ENCODE measurements around the gene MAPK10.

The MAPK10 gene

GRCh38 chr4:86058621-86059020 lies 301.2 kb downstream of the MAPK10 start:
- Histone ChIP-seq H3K27ac (no peak overlapping the region), H3K27me3 (ENCODE audit: insufficient read depth, low read depth, severe bottlenecking) (no peaks in the 10 kb centered on the region), H3K9me3 (ENCODE audit: severe bottlenecking) (no peaks in the 10 kb centered on the region), H3K4me3 (ENCODE audit: low read depth, low read length) (no peak overlapping the region), H3K36me3 (no peaks in the 10 kb centered on the region)
- no peak for TF ChIP-seq CTCF (IDR thresholded peaks at IDR 0.05; ENCODE audit: low read depth, low read length)
- no peak for DNase-seq

- no peaks in the 10 kb centered on the region for H3K27me3 ChIP-seq (ENCODE audit: insufficient read depth, low read depth, severe bottlenecking)
- H3K36me3 ChIP-seq, result no peaks in the 10 kb centered on the region
- no peak overlapping the region for H3K27ac ChIP-seq
- H3K9me3 ChIP-seq (ENCODE audit: severe bottlenecking), result no peaks in the 10 kb centered on the region
- no peak for DNase-seq
- H3K4me3 ChIP-seq (ENCODE audit: low read depth, low read length), result no peak overlapping the region
- no peak for TF ChIP-seq CTCF (IDR thresholded peaks at IDR 0.05; ENCODE audit: low read depth, low read length)
Observed at GRCh38 chr4:86055898-86056297, 304.0 kb downstream of the MAPK10 start.

GRCh38 chr4:86054286-86055032 lies 305.4 kb downstream of the MAPK10 start:
- H3K9me3 ChIP-seq (ENCODE audit: severe bottlenecking), result no peaks in the 10 kb centered on the region
- TF ChIP-seq CTCF (IDR thresholded peaks at IDR 0.05; ENCODE audit: low read depth, low read length), result no peak
- no peaks in the 10 kb centered on the region for H3K36me3 ChIP-seq
- no peak overlapping the region for H3K4me3 ChIP-seq (ENCODE audit: low read depth, low read length)
- no peak overlapping the region for H3K27ac ChIP-seq
- DNase-seq, result no peak
- no peaks in the 10 kb centered on the region for H3K27me3 ChIP-seq (ENCODE audit: insufficient read depth, low read depth, severe bottlenecking)

- H3K36me3 ChIP-seq, result no peaks in the 10 kb centered on the region
- no peak for DNase-seq
Observed at GRCh38 chr4:86050496-86050895, 309.4 kb downstream of the MAPK10 start.

GRCh38 chr4:86048426-86048825 lies 311.4 kb downstream of the MAPK10 start:
- Histone ChIP-seq H3K27me3 (ENCODE audit: insufficient read depth, low read depth, severe bottlenecking) (no peaks in the 10 kb centered on the region), H3K27ac (no peak overlapping the region), H3K9me3 (ENCODE audit: severe bottlenecking) (no peaks in the 10 kb centered on the region), H3K36me3 (no peaks in the 10 kb centered on the region), H3K4me3 (ENCODE audit: low read depth, low read length) (no peak overlapping the region)
- no peak for TF ChIP-seq CTCF (IDR thresholded peaks at IDR 0.05; ENCODE audit: low read depth, low read length)
- no peak for DNase-seq

More at GRCh38 chr4:86050496-86050895, 309.4 kb downstream of the MAPK10 start:
- TF ChIP-seq CTCF (IDR thresholded peaks at IDR 0.05; ENCODE audit: low read depth, low read length), result no peak
- H3K4me3 ChIP-seq (ENCODE audit: low read depth, low read length), result no peak overlapping the region
- no peaks in the 10 kb centered on the region for H3K9me3 ChIP-seq (ENCODE audit: severe bottlenecking)
- no peak overlapping the region for H3K27ac ChIP-seq
- H3K27me3 ChIP-seq (ENCODE audit: insufficient read depth, low read depth, severe bottlenecking), result no peaks in the 10 kb centered on the region

- Histone ChIP-seq H3K27me3 (ENCODE audit: insufficient read depth, low read depth, severe bottlenecking) (no peaks in the 10 kb centered on the region), H3K4me3 (ENCODE audit: low read depth, low read length) (no peak overlapping the region), H3K36me3 (no peaks in the 10 kb centered on the region), H3K27ac (no peak overlapping the region), H3K9me3 (ENCODE audit: severe bottlenecking) (no peaks in the 10 kb centered on the region)
- DNase-seq, result no peak
- no peak for TF ChIP-seq CTCF (IDR thresholded peaks at IDR 0.05; ENCODE audit: low read depth, low read length)
Observed at GRCh38 chr4:86044593-86044985, 315.3 kb downstream of the MAPK10 start.
